Activated T-helper 2 cell treated with anti-CD3 and anti-CD28 coated beads, Interferon-gamma antibody, Interleukin-2, Interleukin-4, amounts not matched to agents 10 μg/mL and 5 μg/mL and 100 μg/mL, durations not matched to agents 14 hours and 24 hours and 36 hours (primary cell): ENCODE results near the gene LUC7L2. TPM values are rescaled to one million over a fixed set of nuclear protein-coding genes. Genes with fewer than 3 reads are reported as not detected.
A peak's percentile ranks its signal among the peaks of the same experiment; 100 is the strongest.

Experiments
- DNase-seq: peaks from one replicate; pipeline ENCODE4 v3.0.0; 2021; ENCODE audit warnings: low spot score
- H3K27ac Mint-ChIP-seq: one replicate; pipeline ENCODE4 v1.8.0; 2021; ENCODE audit warnings: mixed read lengths
- H3K27me3 Mint-ChIP-seq: one replicate; pipeline ENCODE4 v1.8.0; 2021; ENCODE audit warnings: low read depth, mixed read lengths
- H3K36me3 Mint-ChIP-seq: one replicate; pipeline ENCODE4 v1.8.0; 2021; ENCODE audit warnings: low read depth, mixed read lengths
- H3K4me1 Mint-ChIP-seq: one replicate; pipeline ENCODE4 v1.8.0; 2021; ENCODE audit warnings: low read depth, mixed read lengths
- H3K4me3 Mint-ChIP-seq: one replicate; pipeline ENCODE4 v1.8.0; 2021; ENCODE audit warnings: low read depth, mild to moderate bottlenecking, moderate library complexity, mixed read lengths
- H3K9me3 Mint-ChIP-seq: one replicate; pipeline ENCODE4 v1.8.0; 2021; ENCODE audit warnings: mixed read lengths
- intact Hi-C: fragments of 100-400 bp; cut with micrococcal nuclease; formaldehyde crosslinking; loops from one replicate; pipeline ENCODE4 v1.15.1; 2023
- total RNA-seq: library from RNA; stranded (reverse); gene quantifications from 2 replicates; pipeline ENCODE4 v1.2.3, GENCODE V29; 2022

The LUC7L2 gene
- total RNA-seq, 1 donor from 2014 or later, result 151 TPM

DNA sequence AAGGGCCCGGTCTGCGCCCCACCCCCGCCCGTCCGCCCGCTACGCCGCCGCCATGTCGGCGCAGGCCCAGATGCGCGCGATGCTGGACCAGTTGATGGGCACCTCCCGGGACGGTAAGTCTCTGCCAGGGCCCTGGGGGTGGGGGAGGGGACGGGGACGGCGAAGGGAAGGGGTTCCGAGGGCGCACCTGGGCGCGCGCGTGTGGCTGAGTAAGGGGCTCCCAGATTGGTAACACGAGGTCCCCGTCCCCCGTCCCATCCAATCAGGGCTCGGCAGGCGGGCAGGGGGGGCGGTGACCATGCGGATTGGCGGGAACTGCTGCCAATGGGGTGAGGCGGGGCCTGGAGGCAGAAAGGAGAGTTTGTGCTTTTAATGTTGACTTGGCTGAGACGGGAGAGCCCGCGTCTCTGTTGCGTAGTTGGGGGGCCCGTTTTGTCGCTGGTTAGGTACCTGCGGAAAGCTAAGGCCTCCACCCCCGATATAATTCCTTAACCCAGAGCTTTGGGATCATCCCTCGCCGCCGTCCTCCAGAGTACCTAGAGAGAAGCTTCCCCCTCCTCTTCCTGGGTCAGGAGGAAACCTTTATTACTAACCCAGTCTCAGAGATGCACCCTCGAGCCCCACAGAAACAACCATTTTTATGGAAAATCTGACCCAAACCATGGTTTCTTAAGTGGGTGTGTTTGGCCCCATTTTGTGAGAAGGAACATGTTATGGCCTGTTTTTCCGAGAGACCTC, 685 bp downstream of the LUC7L2 start:
- Mint-ChIP-seq H3K9me3 (no peaks in the 10 kb centered on the region), H3K4me3 (peak overlapping the region; percentile 94), H3K27me3 (no peaks in the 10 kb centered on the region), H3K27ac (peak overlapping the region; percentile 99), H3K4me1 (peaks cover 38% of the 10 kb centered on the region), H3K36me3 (peaks cover 49% of the 10 kb centered on the region)
- peak; percentile 97 for DNase-seq
- intact Hi-C loops, result no loop called here

DNA sequence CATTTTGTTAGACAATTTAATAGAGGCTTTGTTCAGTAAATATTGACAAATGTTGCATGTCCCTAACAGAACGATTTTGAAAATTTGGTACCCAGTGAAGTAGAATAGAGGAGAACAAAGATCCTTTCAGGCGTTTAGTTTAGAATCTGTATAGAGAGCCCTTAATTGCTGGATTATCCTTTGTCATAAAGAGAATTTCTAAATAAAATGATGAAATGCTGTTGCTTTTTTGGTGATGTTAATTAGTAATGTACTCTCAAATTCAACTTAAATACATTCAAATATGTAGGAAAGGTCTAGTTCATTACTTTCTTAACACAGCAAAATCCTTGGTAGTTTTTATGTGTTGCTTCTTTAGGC, 1.2 kb downstream of the LUC7L2 start:
- peaks cover 49% of the 10 kb centered on the region for H3K36me3 Mint-ChIP-seq
- peaks cover 42% of the 10 kb centered on the region for H3K4me1 Mint-ChIP-seq
- peak overlapping the region; percentile 94 for H3K4me3 Mint-ChIP-seq
- no peak for DNase-seq
- H3K9me3 Mint-ChIP-seq, result no peaks in the 10 kb centered on the region
- H3K27me3 Mint-ChIP-seq, result no peaks in the 10 kb centered on the region
- H3K27ac Mint-ChIP-seq, result peak overlapping the region; percentile 99
- intact Hi-C loops, result no loop called here

GRCh38 chr7:139361523-139361922, 1.8 kb downstream of the LUC7L2 start:
- H3K4me3 Mint-ChIP-seq, result peak overlapping the region; percentile 94
- H3K27me3 Mint-ChIP-seq, result no peaks in the 10 kb centered on the region
- H3K9me3 Mint-ChIP-seq, result no peaks in the 10 kb centered on the region
- H3K27ac Mint-ChIP-seq, result peak overlapping the region; percentile 99
- peaks cover 44% of the 10 kb centered on the region for H3K4me1 Mint-ChIP-seq
- no peak for DNase-seq
- intact Hi-C loops, result no loop called here
- peaks cover 54% of the 10 kb centered on the region for H3K36me3 Mint-ChIP-seq

- intact Hi-C loops, result no loop called here
- no peak overlapping the region for H3K27ac Mint-ChIP-seq
- H3K27me3 Mint-ChIP-seq, result no peaks in the 10 kb centered on the region
- H3K9me3 Mint-ChIP-seq, result no peaks in the 10 kb centered on the region
- DNase-seq, result no peak
- H3K4me3 Mint-ChIP-seq, result peak overlapping the region; percentile 28
- H3K4me1 Mint-ChIP-seq, result peaks cover 36% of the 10 kb centered on the region
- peaks cover 50% of the 10 kb centered on the region for H3K36me3 Mint-ChIP-seq
Observed at GRCh38 chr7:139362302-139362701, 2.6 kb downstream of the LUC7L2 start.

- H3K9me3 Mint-ChIP-seq, result no peaks in the 10 kb centered on the region
- H3K36me3 Mint-ChIP-seq, result peaks cover 55% of the 10 kb centered on the region
- H3K27me3 Mint-ChIP-seq, result no peaks in the 10 kb centered on the region
- peak overlapping the region; percentile 61 for H3K27ac Mint-ChIP-seq
- DNase-seq, result no peak
- intact Hi-C loops, result no loop called here
- peaks cover 41% of the 10 kb centered on the region for H3K4me1 Mint-ChIP-seq
- H3K4me3 Mint-ChIP-seq, result peak overlapping the region; percentile 62
Observed at GRCh38 chr7:139362981-139363380, 3.3 kb downstream of the LUC7L2 start.

GRCh38 chr7:139365336-139365735, 5.6 kb downstream of the LUC7L2 start:
- DNase-seq, result no peak
- Mint-ChIP-seq H3K9me3 (no peaks in the 10 kb centered on the region), H3K4me3 (no peak overlapping the region), H3K27ac (peak overlapping the region; percentile 66), H3K4me1 (peaks cover 50% of the 10 kb centered on the region), H3K27me3 (no peaks in the 10 kb centered on the region), H3K36me3 (peaks cover 63% of the 10 kb centered on the region)
- intact Hi-C loops, result no loop called here

GRCh38 chr7:139366400-139366799, 6.7 kb downstream of the LUC7L2 start:
- Mint-ChIP-seq H3K27me3 (no peaks in the 10 kb centered on the region), H3K27ac (no peak overlapping the region), H3K36me3 (peaks cover 63% of the 10 kb centered on the region), H3K4me3 (no peak overlapping the region), H3K9me3 (no peaks in the 10 kb centered on the region), H3K4me1 (peaks cover 55% of the 10 kb centered on the region)
- no peak for DNase-seq
- intact Hi-C loops, result no loop called here

GRCh38 chr7:139367438-139368155, 7.9 kb downstream of the LUC7L2 start:
- no peak overlapping the region for H3K4me3 Mint-ChIP-seq
- peaks cover 56% of the 10 kb centered on the region for H3K4me1 Mint-ChIP-seq
- intact Hi-C loops, result no loop called here
- DNase-seq, result no peak
- peaks cover 63% of the 10 kb centered on the region for H3K36me3 Mint-ChIP-seq
- no peaks in the 10 kb centered on the region for H3K27me3 Mint-ChIP-seq
- no peaks in the 10 kb centered on the region for H3K9me3 Mint-ChIP-seq
- H3K27ac Mint-ChIP-seq, result peak overlapping the region; percentile 35

- H3K4me3 Mint-ChIP-seq, result no peak overlapping the region
- intact Hi-C loops, result no loop called here
- DNase-seq, result no peak
- no peak overlapping the region for H3K27ac Mint-ChIP-seq
- no peaks in the 10 kb centered on the region for H3K9me3 Mint-ChIP-seq
- peaks cover 56% of the 10 kb centered on the region for H3K4me1 Mint-ChIP-seq
- peaks cover 55% of the 10 kb centered on the region for H3K36me3 Mint-ChIP-seq
- H3K27me3 Mint-ChIP-seq, result no peaks in the 10 kb centered on the region
Observed at GRCh38 chr7:139370301-139370942, 10.7 kb downstream of the LUC7L2 start.

DNA sequence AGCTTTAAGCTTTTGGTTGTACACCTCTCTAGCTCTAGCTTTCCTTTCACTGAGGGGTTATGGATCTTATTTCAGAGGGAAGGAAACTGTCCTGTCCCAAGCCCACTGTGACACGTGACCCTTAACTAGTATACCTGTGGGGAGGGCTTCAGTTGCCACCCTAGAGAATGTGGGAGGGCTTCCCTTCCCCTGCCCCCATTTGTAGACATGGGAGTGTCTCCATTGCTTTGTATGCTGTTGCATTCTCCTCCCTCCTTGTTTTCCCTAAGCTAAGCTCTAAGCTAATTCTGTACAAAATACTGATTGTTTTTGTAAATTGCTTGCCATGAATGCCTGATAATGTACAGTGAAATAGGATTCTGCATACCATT, 11.2 kb downstream of the LUC7L2 start:
- Mint-ChIP-seq H3K4me1 (peaks cover 55% of the 10 kb centered on the region), H3K9me3 (no peaks in the 10 kb centered on the region), H3K27me3 (no peaks in the 10 kb centered on the region), H3K36me3 (peaks cover 56% of the 10 kb centered on the region), H3K27ac (no peak overlapping the region), H3K4me3 (no peak overlapping the region)
- DNase-seq, result no peak
- intact Hi-C loops, result no loop called here

- no peak for DNase-seq
- intact Hi-C loops, result no loop called here
- Mint-ChIP-seq H3K9me3 (no peaks in the 10 kb centered on the region), H3K27ac (no peak overlapping the region), H3K27me3 (no peaks in the 10 kb centered on the region), H3K36me3 (peaks cover 64% of the 10 kb centered on the region), H3K4me1 (peaks cover 48% of the 10 kb centered on the region), H3K4me3 (no peak overlapping the region)
Observed at GRCh38 chr7:139374246-139374645, 14.6 kb downstream of the LUC7L2 start.

GRCh38 chr7:139382439-139382838, 22.7 kb downstream of the LUC7L2 start:
- Mint-ChIP-seq H3K4me1 (no peaks in the 10 kb centered on the region), H3K4me3 (no peak overlapping the region), H3K27me3 (no peaks in the 10 kb centered on the region), H3K36me3 (peaks cover 43% of the 10 kb centered on the region), H3K9me3 (no peaks in the 10 kb centered on the region), H3K27ac (no peak overlapping the region)
- no peak for DNase-seq
- intact Hi-C loops, result no loop called here

- Mint-ChIP-seq H3K36me3 (peaks cover 49% of the 10 kb centered on the region), H3K4me3 (no peak overlapping the region), H3K27me3 (no peaks in the 10 kb centered on the region), H3K9me3 (no peaks in the 10 kb centered on the region), H3K4me1 (peaks cover 5% of the 10 kb centered on the region), H3K27ac (no peak overlapping the region)
- no peak for DNase-seq
- intact Hi-C loops, result no loop called here
Observed at GRCh38 chr7:139384611-139385010, 24.9 kb downstream of the LUC7L2 start.
